PC-9 (cell line): ENCODE results near the gene ARGFX. TPM values are rescaled to one million over a fixed set of nuclear protein-coding genes. Genes with fewer than 3 reads are reported as not detected.
"Not testable (repeated sequence)": the region's sequence is repeated elsewhere in the genome, so short reads cannot be mapped to it uniquely, and the experiment has no call there.

Source experiments
- BruUV-seq: library from RNA; stranded (reverse); fragments of 400-500 nt; replicated peaks from 2 replicates; lab custom pipeline; 2021; lab: Mats Ljungman, UMichigan
- CTCF ChIA-PET: fragments of 300-600 bp; sonication (Branson Sonifier 250); formaldehyde crosslinking; loops from one replicate; lab custom pipeline; 2022; ENCODE audit warnings: antibody characterized with exemption; lab: Charles Lee
- POLR2A ChIA-PET: fragments of 300-600 bp; sonication (Branson Sonifier 250); formaldehyde crosslinking; loops from one replicate; lab custom pipeline; 2022; ENCODE audit warnings: antibody characterized with exemption; ENCODE audit not compliant: unreplicated experiment; lab: Charles Lee
- DNase-seq, 2 experiments: peaks; one replicate each; pipeline versions ENCODE4 v3.0.0 to v3.0.0-alpha.2; 2015 to 2022; ENCODE audit warnings: mixed read lengths in 1 of 2
- H2AFZ ChIP-seq: fragments of 200-600 bp; sonication (generic); 2 replicates; pipeline ENCODE4 v1.8.1; 2017; ENCODE audit warnings: antibody characterized with exemption
- H3F3A ChIP-seq: fragments of 200-600 bp; sonication (generic); 2 replicates; pipeline ENCODE4 v1.8.1; 2017; ENCODE audit warnings: antibody characterized with exemption, mild to moderate bottlenecking, low read depth; ENCODE audit not compliant: insufficient read depth
- H3K27ac ChIP-seq: fragments of 200-600 bp; sonication (generic); 2 replicates; pipeline ENCODE4 v1.6.1; 2016; ENCODE audit warnings: mixed run types
- H3K27me3 ChIP-seq: fragments of 200-600 bp; sonication (generic); 2 replicates; pipeline ENCODE4 v1.6.1; 2016; ENCODE audit warnings: low read depth, mixed run types; ENCODE audit not compliant: insufficient read depth
- H3K36me3 ChIP-seq: fragments of 200-600 bp; sonication (generic); 2 replicates; pipeline ENCODE4 v1.6.1; 2016; ENCODE audit warnings: low read depth, mixed run types
- H3K4me1 ChIP-seq: fragments of 200-600 bp; sonication (generic); replicated peaks from 2 replicates; pipeline ENCODE4 v1.6.1; 2016; ENCODE audit warnings: mixed run types; ENCODE audit not compliant: insufficient read depth
- H3K4me2 ChIP-seq: fragments of 200-600 bp; sonication (generic); 2 replicates; pipeline ENCODE4 v1.6.1; 2017; ENCODE audit warnings: mixed run types
- H3K4me3 ChIP-seq: fragments of 200-600 bp; sonication (generic); 2 replicates; pipeline ENCODE4 v1.6.1; 2016; ENCODE audit warnings: mixed run types
- H3K79me2 ChIP-seq: fragments of 200-600 bp; sonication (generic); 2 replicates; pipeline ENCODE4 v1.6.1; 2017; ENCODE audit warnings: low read depth, mixed run types
- H3K9me2 ChIP-seq: fragments of 200-600 bp; sonication (generic); 2 replicates; pipeline ENCODE4 v1.8.1; 2017; ENCODE audit warnings: mild to moderate bottlenecking; ENCODE audit not compliant: insufficient read depth
- H3K9me3 ChIP-seq: fragments of 200-600 bp; sonication (generic); 2 replicates; pipeline ENCODE4 v1.8.1; 2016; ENCODE audit warnings: low read depth; ENCODE audit not compliant: insufficient read depth
- H4K20me1 ChIP-seq: fragments of 200-600 bp; sonication (generic); 2 replicates; pipeline ENCODE4 v1.8.1; 2017; ENCODE audit not compliant: insufficient read depth
- EZH2 ChIP-seq: fragments of 200-600 bp; sonication (generic); IDR thresholded peaks from 2 replicates; pipeline ENCODE4 v1.8.0; 2017; ENCODE audit warnings: antibody characterized with exemption, low read depth
- intact Hi-C: fragments of 100-400 bp; cut with micrococcal nuclease; formaldehyde crosslinking; loops from one replicate; pipeline ENCODE4 v1.10.0; 2022; ENCODE audit not compliant: unreplicated experiment
- total RNA-seq: library from RNA; stranded (reverse); gene quantifications from 2 replicates; pipeline ENCODE4 v1.2.3, GENCODE V29; 2021
- TF ChIP-seq, protein P1 (sequence below): fragments of 200-600 bp; sonication (generic); conservative IDR thresholded peaks from 2 replicates; pipeline ENCODE4 v1.6.1; 2017; ENCODE audit warnings: mixed run types, antibody characterized with exemption, mild to moderate bottlenecking, moderate library complexity

ARGFX gene
- total RNA-seq, 1 experiment from 2014 or later = not detected

DNA sequence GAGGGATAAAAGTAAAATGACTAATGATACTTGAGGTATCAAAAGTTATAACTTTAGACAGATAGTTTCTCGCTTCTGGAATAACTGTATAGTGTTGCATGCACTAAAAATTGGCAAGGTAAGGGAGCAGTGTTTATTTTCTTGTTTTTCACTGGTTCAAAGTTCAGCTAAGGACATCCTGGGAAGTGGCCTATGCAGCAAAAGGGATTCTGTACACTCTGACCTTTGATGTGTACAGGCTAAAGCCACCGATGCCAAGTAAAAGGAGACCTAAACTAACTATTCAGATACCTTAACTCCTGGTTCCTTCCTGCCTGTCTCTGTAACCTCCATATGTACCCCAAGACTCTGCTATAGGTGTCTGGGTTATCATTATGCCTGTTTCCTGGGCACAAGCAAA, 27.1 kb downstream of the ARGFX start:
- H3K27ac ChIP-seq = no peak overlapping the region
- no peaks in the 10 kb centered on the region for H3K9me3 ChIP-seq
- intact Hi-C loops = no loop called here
- no peaks in the 10 kb centered on the region for H3K36me3 ChIP-seq
- CTCF ChIA-PET = no interaction called here
- H4K20me1 ChIP-seq = no peaks in the 10 kb centered on the region
- BruUV-seq = no TSS peak
- H3F3A ChIP-seq = no peaks in the 10 kb centered on the region
- POLR2A ChIA-PET = no interaction called here
- H3K4me3 ChIP-seq = no peak overlapping the region
- H3K9me2 ChIP-seq = no peaks in the 10 kb centered on the region
- H3K79me2 ChIP-seq = no peaks in the 10 kb centered on the region
- no peak overlapping the region for H2AFZ ChIP-seq
- DNase-seq = no peak
- TF ChIP-seq EZH2 = no peak
- H3K4me2 ChIP-seq = no peak overlapping the region
- no peaks in the 10 kb centered on the region for H3K27me3 ChIP-seq
- H3K4me1 ChIP-seq = no peaks in the 10 kb centered on the region

DNA sequence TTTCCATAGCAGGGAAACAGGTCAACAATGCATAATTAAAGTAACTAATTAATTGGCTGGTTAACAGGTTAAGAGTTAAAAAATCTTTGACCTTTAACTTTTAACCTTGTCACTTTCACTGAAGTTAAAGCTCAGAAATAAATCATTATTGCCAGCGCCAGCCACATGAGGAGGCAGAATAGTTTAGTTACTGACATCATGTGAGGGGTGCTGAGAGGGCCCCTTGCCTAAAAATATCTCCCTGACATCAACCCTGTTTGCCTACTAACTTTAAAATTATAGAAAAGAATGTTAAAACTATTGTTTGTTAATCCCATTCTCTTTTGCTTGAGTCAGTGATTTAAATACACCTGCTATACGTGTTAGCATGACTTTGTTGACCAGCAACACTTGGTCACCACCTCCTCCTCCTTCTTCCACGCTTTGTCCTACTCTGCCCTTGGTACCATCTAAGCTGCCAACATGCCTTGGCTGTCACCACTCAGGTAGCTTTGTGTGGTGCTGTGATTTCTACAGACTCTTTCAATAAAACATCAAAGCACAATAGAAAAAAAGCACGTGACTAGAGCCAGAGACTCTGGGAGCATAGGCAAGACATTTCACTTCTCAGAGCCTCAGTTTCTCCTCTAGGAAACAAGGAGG, 28.1 kb downstream of the ARGFX start:
- no peaks in the 10 kb centered on the region for H4K20me1 ChIP-seq
- intact Hi-C loops = no loop called here
- no peak overlapping the region for H2AFZ ChIP-seq
- no peaks in the 10 kb centered on the region for H3K27me3 ChIP-seq
- no peaks in the 10 kb centered on the region for H3K4me1 ChIP-seq
- ChIA-PET POLR2A (no interaction called here), CTCF (no interaction called here)
- no peaks in the 10 kb centered on the region for H3K36me3 ChIP-seq
- BruUV-seq = no TSS peak
- H3K9me2 ChIP-seq = no peaks in the 10 kb centered on the region
- H3K27ac ChIP-seq = no peak overlapping the region
- no peak for TF ChIP-seq EZH2
- TF ChIP-seq, protein P1, sequence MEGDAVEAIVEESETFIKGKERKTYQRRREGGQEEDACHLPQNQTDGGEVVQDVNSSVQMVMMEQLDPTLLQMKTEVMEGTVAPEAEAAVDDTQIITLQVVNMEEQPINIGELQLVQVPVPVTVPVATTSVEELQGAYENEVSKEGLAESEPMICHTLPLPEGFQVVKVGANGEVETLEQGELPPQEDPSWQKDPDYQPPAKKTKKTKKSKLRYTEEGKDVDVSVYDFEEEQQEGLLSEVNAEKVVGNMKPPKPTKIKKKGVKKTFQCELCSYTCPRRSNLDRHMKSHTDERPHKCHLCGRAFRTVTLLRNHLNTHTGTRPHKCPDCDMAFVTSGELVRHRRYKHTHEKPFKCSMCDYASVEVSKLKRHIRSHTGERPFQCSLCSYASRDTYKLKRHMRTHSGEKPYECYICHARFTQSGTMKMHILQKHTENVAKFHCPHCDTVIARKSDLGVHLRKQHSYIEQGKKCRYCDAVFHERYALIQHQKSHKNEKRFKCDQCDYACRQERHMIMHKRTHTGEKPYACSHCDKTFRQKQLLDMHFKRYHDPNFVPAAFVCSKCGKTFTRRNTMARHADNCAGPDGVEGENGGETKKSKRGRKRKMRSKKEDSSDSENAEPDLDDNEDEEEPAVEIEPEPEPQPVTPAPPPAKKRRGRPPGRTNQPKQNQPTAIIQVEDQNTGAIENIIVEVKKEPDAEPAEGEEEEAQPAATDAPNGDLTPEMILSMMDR = no peak
- no peaks in the 10 kb centered on the region for H3K79me2 ChIP-seq
- no peak overlapping the region for H3K4me3 ChIP-seq
- H3F3A ChIP-seq = no peaks in the 10 kb centered on the region
- H3K9me3 ChIP-seq = no peaks in the 10 kb centered on the region
- no peak for DNase-seq
- H3K4me2 ChIP-seq = no peak overlapping the region

DNA sequence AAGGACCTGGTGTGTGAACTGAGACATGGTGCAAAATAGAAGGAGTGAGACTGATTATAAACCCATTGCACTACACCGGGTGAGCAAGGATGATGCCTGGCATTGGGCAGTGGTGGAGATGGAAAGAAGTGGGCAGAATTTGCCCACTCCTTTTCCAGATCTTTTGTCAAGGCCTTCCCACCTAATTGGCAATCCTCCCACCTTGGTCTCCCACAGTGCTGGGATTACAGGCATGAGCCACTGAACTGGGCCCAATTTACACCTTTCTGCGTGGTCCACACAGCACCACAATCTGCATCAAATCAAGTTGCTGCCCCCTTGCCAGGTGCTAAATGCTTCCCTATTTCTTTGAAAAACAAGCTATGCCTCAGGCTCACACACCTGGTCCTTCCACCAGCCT, 30.8 kb downstream of the ARGFX start:
- Histone ChIP-seq H3F3A (no peaks in the 10 kb centered on the region), H3K9me3 (no peaks in the 10 kb centered on the region), H4K20me1 (no peaks in the 10 kb centered on the region), H3K9me2 (no peaks in the 10 kb centered on the region), H3K4me3 (no peak overlapping the region), H3K27me3 (no peaks in the 10 kb centered on the region), H2AFZ (no peak overlapping the region), H3K4me1 (no peaks in the 10 kb centered on the region), H3K27ac (no peak overlapping the region), H3K36me3 (no peaks in the 10 kb centered on the region), H3K79me2 (no peaks in the 10 kb centered on the region), H3K4me2 (no peak overlapping the region)
- ChIA-PET CTCF (no interaction called here), POLR2A (no interaction called here)
- intact Hi-C loops = no loop called here
- BruUV-seq = no TSS peak
- no peak for DNase-seq
- TF ChIP-seq, protein P1 = no peak
- no peak for TF ChIP-seq EZH2

GRCh38 chr3:121599900-121600299, 32.2 kb downstream of the ARGFX start:
- POLR2A ChIA-PET, CTCF ChIA-PET: not testable (repeated sequence)

More at GRCh38 chr3:121599900-121600299, 32.2 kb downstream of the ARGFX start:
- H3K27ac ChIP-seq, DNase-seq, H3K27me3 ChIP-seq, H3K4me2 ChIP-seq, H4K20me1 ChIP-seq, H3K9me2 ChIP-seq, H3K79me2 ChIP-seq, H2AFZ ChIP-seq, H3K4me1 ChIP-seq, H3K9me3 ChIP-seq, intact Hi-C loops, H3K4me3 ChIP-seq, H3K36me3 ChIP-seq, H3F3A ChIP-seq, BruUV-seq: not testable (repeated sequence)
